GM21528 (cell line): ENCODE results near the gene OR1L1.

Source experiments
- ATAC-seq: cut with Tn5 transposase; IDR thresholded peaks from one replicate; pipeline ENCODE4 v1.9.1; 2021; ENCODE audit warnings: mild to moderate bottlenecking, moderate library complexity; ENCODE audit not compliant: unreplicated experiment, low FRiP score

OR1L1 gene, protein sequence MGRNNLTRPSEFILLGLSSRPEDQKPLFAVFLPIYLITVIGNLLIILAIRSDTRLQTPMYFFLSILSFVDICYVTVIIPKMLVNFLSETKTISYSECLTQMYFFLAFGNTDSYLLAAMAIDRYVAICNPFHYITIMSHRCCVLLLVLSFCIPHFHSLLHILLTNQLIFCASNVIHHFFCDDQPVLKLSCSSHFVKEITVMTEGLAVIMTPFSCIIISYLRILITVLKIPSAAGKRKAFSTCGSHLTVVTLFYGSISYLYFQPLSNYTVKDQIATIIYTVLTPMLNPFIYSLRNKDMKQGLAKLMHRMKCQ

DNA sequence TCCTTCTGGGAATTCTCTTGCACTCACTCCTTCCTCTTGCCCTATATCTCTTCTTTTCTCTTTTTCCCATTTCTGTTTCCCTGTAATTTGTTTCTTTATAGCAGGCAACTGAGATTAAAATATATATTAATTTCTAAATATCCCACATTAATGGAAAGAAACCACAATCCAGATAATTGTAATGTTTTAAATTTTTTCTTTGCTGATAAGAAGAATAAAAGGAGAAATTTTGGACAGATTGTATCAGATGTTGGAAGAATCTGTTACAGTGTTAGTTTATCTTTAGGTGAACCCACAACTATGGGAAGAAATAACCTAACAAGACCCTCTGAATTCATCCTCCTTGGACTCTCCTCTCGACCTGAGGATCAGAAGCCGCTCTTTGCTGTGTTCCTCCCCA is at the start of gene OR1L1:
Gene OR1L1 (plus strand): TSS at position 301 of the 400 bp plus-strand sequence. CDS start 0 bp downstream, at position 301.
- no peak for ATAC-seq

DNA sequence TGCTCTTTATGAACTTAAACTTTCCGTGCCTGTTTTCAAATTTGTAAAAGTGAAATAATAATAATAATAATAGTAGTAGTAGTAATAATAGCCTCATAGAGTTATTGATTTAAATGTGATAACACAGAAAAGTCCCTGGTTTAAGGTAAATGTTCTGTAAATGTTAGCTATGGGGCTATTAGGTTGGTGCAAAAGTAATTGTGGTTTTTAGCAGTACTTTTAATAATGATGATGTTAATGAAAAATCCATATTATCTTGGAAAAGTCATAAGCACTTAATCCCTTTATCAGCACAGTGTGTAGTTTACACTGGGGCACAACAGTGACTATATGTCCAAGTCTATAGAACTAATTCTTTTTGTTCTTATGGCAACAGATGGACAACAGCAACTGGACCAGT is 47.2 kb upstream of the OR1L1 start, which contains the start of gene OR1Q1:
Gene OR1Q1 (plus strand): TSS at position 377 of the 400 bp plus-strand sequence. CDS start 0 bp downstream, at position 377.
- ATAC-seq = no peak

- ATAC-seq = no peak
Observed at GRCh38 chr9:122619996-122620395, 41.5 kb upstream of the OR1L1 start.

- no peak for ATAC-seq
Observed at GRCh38 chr9:122642226-122642625, 19.3 kb upstream of the OR1L1 start.

DNA sequence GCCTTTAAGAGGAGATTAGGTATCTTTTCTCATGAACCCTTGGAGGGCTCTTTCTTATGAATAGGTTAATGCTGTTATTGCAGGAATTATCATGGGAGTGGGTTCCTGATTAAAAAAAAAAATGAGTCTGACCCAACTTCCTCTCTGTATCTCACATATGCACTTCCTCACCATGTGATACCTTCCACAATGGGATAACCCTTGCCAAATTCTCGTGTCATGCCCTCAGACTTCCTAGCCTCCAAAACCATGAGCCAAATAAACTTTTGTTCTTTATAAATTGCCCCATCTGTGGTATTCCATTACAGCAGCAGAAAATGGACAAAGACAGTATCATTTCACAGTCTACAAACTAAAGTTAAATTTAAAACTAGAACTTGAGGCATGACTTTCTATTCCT is 5.1 kb upstream of the OR1L1 start:
- ATAC-seq = no peak

GRCh38 chr9:122657527-122657926 is 4.0 kb upstream of the OR1L1 start, which contains the start of gene OR1B1:
TSS of gene OR1B1 (minus strand) at chr9:122657627.
- no peak for ATAC-seq

GRCh38 chr9:122672481-122672880 is 11.0 kb downstream of the OR1L1 start:
- ATAC-seq = no peak

DNA sequence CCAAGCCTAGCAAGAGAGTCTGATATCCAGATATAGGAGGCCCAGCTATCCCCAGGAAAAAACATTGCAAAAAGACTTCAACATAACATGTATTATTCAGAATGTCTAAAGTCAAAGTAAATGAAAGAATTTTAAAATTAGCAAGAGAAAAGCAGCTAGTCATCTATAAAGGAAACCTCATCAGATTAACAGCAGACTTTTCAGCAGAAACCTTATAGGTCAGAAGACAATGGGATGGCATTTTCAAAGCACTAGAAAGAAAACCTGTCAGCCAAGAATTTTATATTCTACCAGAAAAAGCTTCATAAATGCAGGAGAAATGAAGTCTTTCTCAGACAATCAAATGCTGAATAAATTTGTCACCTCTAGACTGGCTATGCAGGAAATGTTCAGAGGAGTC is 23.3 kb downstream of the OR1L1 start:
- ATAC-seq = no peak

- no peak for ATAC-seq
Observed at GRCh38 chr9:122695696-122696095, 34.2 kb downstream of the OR1L1 start.
